Fibroblast of the aortic adventitia (primary cell): ENCODE measurements around the gene TMIE. TPM values are rescaled to one million over a fixed set of nuclear protein-coding genes. Genes with fewer than 3 reads are reported as not detected.

Experiments
- DNase-seq: peaks from one replicate; pipeline ENCODE4 v3.0.0-alpha.2; 2010; ENCODE audit warnings: low read depth
- H3K4me3 ChIP-seq: 2 replicates; pipeline ENCODE4 v1.5.1; 2011; ENCODE audit warnings: low read depth, mild to moderate bottlenecking, control low read depth, low read length, moderate library complexity
- total RNA-seq: library from RNA; depleted of rRNA; stranded (reverse); fragments of >200 nt; gene quantifications from 2 replicates; pipeline ENCODE4 v1.2.3, GENCODE V29; 2012; ENCODE audit warnings: low replicate concordance
- TF ChIP-seq, protein P1 (sequence below): IDR thresholded peaks from 2 replicates; pipeline ENCODE4 v1.5.1; 2011; ENCODE audit warnings: mild to moderate bottlenecking, low read length, control low read depth, inconsistent platforms; ENCODE audit not compliant: insufficient read depth

Gene TMIE
- total RNA-seq, 1 donor = not detected

DNA sequence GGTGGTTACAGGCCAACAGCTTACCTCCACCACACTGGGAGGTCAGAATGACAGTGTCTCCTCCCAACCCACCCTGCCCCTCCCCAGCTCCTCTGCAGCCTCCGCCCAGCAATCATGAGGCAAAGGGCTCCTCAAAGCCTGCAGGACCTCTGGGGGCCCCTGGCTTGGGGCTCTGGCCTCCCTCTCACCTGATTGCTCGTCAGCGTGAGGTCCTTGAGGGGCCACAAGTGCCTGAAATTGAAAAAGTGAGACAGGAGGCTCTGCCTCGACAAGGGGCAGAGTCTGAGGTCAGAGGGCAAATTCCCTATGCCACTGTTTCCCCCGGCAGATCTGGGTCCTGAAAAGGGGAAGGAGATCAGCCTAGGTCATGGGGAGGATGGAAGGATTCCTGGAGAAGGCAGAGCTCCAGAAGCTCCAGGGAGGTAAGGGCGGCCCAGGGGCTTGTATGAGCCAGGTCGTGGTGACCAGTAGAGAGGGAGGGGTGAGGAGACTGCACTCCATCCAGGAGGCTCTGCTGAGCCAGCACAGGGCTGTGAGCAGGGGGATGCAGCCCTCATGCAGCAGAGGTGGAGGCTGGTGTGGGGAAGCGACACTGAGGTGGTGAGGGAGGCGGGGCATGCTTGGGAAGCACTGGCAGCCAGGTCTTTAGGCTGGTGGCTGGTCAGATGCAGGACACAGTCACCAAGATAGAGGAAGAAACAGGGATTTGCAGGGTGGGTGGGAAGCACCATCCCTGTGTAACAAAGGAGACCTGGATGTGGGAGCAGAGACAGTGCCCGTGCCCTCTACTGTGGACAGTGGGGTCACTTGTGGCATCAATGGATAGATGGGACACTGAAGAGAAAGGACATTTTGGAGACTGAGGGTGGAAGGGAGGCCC, 27.8 kb upstream of the TMIE start:
- TF ChIP-seq, protein P1, sequence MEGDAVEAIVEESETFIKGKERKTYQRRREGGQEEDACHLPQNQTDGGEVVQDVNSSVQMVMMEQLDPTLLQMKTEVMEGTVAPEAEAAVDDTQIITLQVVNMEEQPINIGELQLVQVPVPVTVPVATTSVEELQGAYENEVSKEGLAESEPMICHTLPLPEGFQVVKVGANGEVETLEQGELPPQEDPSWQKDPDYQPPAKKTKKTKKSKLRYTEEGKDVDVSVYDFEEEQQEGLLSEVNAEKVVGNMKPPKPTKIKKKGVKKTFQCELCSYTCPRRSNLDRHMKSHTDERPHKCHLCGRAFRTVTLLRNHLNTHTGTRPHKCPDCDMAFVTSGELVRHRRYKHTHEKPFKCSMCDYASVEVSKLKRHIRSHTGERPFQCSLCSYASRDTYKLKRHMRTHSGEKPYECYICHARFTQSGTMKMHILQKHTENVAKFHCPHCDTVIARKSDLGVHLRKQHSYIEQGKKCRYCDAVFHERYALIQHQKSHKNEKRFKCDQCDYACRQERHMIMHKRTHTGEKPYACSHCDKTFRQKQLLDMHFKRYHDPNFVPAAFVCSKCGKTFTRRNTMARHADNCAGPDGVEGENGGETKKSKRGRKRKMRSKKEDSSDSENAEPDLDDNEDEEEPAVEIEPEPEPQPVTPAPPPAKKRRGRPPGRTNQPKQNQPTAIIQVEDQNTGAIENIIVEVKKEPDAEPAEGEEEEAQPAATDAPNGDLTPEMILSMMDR = no peak
- H3K4me3 ChIP-seq = no peak overlapping the region
- no peak for DNase-seq

DNA sequence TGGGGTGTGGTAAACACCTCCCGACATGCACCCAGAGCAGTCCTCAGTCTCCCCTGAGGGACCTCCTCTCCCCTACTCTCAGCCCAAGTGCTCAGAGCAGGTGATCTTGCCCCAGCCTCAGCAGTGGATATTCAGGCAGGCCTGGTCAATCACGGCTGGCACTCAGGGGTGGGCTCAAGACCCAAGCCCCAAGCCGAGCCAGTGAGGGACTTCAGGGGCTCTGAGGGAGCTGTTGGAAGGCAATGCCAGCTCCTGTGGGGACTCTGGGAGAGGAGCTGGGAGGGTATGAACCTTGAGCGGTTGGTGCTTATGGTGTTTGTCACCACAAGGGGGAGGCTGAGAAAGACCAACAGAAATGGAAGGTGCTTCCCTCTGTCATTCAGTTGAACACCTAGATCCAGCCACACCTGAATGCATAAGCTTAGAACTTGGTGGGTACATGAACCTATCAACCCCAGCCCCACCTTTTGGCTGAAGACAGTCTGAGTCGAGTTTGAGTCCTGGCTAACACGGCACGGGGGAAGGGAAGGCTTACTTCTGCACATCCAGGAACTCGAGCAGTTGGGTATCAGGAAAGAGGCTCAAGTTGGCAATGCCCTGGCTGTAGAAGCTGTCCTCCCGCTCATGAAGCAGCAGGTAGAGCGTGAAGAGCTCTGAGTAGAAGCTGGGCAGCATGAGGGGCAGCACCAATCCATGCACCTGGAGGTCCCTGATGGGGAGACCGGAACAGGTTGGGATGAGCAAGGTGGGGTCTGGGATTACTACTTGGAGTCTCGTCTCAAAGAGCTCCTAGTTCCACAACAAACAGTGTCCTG, 27.0 kb upstream of the TMIE start:
- DNase-seq = no peak
- TF ChIP-seq, protein P1 = peak; percentile 18
- H3K4me3 ChIP-seq = no peak overlapping the region

DNA sequence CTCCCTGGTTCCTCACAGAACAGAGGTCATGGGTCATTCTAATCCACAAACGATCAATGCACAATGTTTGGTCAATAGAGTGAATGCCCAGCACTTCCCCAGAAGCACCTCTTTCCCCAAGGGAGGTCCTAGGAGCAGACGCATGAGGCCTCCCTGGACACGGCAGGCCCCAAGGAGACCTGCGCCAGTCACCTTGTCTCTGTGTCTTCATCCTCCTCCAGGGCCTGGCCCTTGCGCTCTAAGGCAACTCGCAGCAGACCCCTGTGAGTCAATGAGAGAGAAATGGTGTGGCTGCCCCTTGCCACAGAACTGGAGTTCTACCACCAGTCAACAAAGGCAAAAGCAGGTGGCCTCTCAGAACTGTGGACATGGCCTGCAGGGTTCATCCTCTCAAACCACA, 25.8 kb upstream of the TMIE start:
- TF ChIP-seq, protein P1 = no peak
- no peak overlapping the region for H3K4me3 ChIP-seq
- no peak for DNase-seq

- H3K4me3 ChIP-seq = no peak overlapping the region
- TF ChIP-seq, protein P1 = no peak
- DNase-seq = peak; percentile 22
Measured at GRCh38 chr3:46675843-46676567, 25.2 kb upstream of the TMIE start.

DNA sequence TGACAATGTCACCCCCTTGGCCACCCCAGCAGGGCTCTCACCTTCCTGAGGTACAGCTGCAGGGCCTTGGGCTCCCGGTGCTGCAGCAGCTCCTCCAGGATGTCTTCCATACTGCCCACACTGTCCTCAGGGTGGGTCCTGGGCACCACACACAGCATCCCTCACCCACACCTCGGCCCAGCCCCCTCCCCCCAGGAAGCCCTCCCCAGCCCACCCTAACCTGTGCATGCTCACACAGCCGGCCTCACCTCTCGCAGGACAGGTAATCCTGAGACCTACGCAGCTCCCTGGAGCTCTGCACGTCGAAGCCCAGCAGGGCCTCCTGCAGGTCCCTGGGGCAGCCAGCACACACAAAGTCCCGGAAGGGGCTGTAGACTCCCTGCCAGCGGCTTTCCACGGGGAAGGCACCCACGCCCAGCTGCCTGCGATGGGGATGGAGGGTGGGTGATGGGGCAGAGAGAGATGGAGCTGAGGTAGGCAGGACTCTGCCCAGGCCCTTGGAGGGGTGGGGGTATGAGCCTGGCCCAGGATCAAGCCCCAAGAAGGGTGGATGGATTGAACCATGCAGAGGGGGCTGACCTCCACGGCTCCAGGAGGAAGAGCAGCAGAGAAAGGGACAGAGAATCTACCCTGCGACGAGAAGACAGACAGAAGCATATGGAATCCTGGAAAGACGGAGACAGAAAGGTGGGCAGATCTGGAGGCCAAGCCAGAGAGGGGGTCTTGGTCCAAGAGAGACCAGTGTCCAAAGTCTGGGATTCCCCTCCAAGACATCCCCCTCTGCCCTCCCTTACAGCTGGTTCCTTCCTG, 24.4 kb upstream of the TMIE start:
- TF ChIP-seq, protein P1 = no peak
- no peak overlapping the region for H3K4me3 ChIP-seq

DNA sequence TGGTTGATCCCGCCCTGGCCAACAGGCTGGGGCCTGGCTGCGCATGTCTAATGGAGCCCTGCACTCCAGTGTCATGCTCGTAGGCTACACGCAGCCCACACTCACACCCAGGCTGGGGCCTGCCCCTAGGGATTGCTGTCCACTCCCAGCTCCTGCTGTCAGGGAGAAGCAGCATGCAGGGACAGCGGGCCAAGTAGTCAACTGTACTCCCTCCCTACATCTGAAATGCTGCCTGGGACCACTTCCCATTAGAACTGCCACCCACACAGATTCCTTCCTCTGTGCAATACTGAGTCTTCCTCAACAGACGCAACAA, 23.8 kb upstream of the TMIE start:
- TF ChIP-seq, protein P1 = no peak
- DNase-seq = no peak
- no peak overlapping the region for H3K4me3 ChIP-seq

More for the DNA sequence above, 24.4 kb upstream of the TMIE start:
- no peak for DNase-seq
